Neural progenitor cell (in vitro differentiated cells): ENCODE results near the gene RAPGEF2. TPM values are rescaled to one million over a fixed set of nuclear protein-coding genes. Genes with fewer than 3 reads are reported as not detected.
A peak's percentile ranks its signal among the peaks of the same experiment; 100 is the strongest.

Experiments used
- DNase-seq: peaks from one replicate; pipeline ENCODE4 v3.0.0-alpha.2; 2016; ENCODE audit warnings: low spot score
- H2AFZ ChIP-seq: fragments of 200-600 bp; sonication (generic); replicated peaks from 2 replicates; pipeline ENCODE4 v1.6.1; 2016; ENCODE audit warnings: antibody characterized with exemption
- H3F3A ChIP-seq: fragments of 200-600 bp; sonication (generic); 2 replicates; pipeline ENCODE4 v1.6.1; 2016; ENCODE audit warnings: antibody characterized with exemption, low read depth
- H3K27ac ChIP-seq: fragments of 200-600 bp; sonication (generic); 2 replicates; pipeline ENCODE4 v1.5.1; 2016; ENCODE audit warnings: mild to moderate bottlenecking
- H3K27me3 ChIP-seq: fragments of 200-600 bp; sonication (generic); 2 replicates; pipeline ENCODE4 v1.6.1; 2016; ENCODE audit warnings: mild to moderate bottlenecking, moderate library complexity
- H3K36me3 ChIP-seq: fragments of 200-600 bp; sonication (generic); 2 replicates; pipeline ENCODE4 v1.5.1; 2016
- H3K4me1 ChIP-seq: fragments of 200-600 bp; sonication (generic); 2 replicates; pipeline ENCODE4 v1.6.1; 2016; ENCODE audit warnings: mixed run types
- H3K4me2 ChIP-seq: fragments of 200-600 bp; sonication (generic); 2 replicates; pipeline ENCODE4 v1.6.1; 2016
- H3K4me3 ChIP-seq: fragments of 200-600 bp; sonication (generic); 2 replicates; pipeline ENCODE4 v1.5.1; 2016
- H3K79me2 ChIP-seq: fragments of 200-600 bp; sonication (generic); 2 replicates; pipeline ENCODE4 v1.6.1; 2016; ENCODE audit warnings: low read depth
- H3K9ac ChIP-seq: fragments of 200-600 bp; sonication (generic); 2 replicates; pipeline ENCODE4 v1.6.1; 2016
- H3K9me3 ChIP-seq: fragments of 200-600 bp; sonication (generic); 2 replicates; pipeline ENCODE4 v1.5.1; 2016; ENCODE audit warnings: low read depth
- H4K20me1 ChIP-seq: fragments of 200-600 bp; sonication (generic); 2 replicates; pipeline ENCODE4 v1.6.1; 2016; ENCODE audit warnings: low read depth
- H3K27ac Mint-ChIP-seq: 3 replicates; pipeline ENCODE4 v1.8.0; 2021; ENCODE audit warnings: mixed read lengths
- H3K27me3 Mint-ChIP-seq: 2 replicates; pipeline ENCODE4 v1.8.0; 2022; ENCODE audit warnings: low read depth, mild to moderate bottlenecking, inconsistent platforms, moderate library complexity, mixed read lengths; ENCODE audit not compliant: insufficient read depth
- H3K36me3 Mint-ChIP-seq: 3 replicates; pipeline ENCODE4 v1.8.0; 2021; ENCODE audit warnings: mixed read lengths
- H3K4me1 Mint-ChIP-seq: 3 replicates; pipeline ENCODE4 v1.8.0; 2021; ENCODE audit warnings: mixed read lengths
- H3K4me3 Mint-ChIP-seq: 3 replicates; pipeline ENCODE4 v1.8.0; 2021; ENCODE audit warnings: mild to moderate bottlenecking, moderate library complexity, mixed read lengths
- H3K9me3 Mint-ChIP-seq: 3 replicates; pipeline ENCODE4 v1.8.0; 2020; ENCODE audit warnings: mixed read lengths
- EZH2 ChIP-seq: fragments of 200-600 bp; sonication (generic); IDR thresholded peaks from 2 replicates; pipeline ENCODE4 v1.6.1; 2017; ENCODE audit warnings: antibody characterized with exemption, mild to moderate bottlenecking, moderate library complexity
- EZH2phosphoT487 ChIP-seq: fragments of 200-600 bp; sonication (generic); IDR thresholded peaks from 2 replicates; pipeline ENCODE4 v1.6.1; 2017; ENCODE audit warnings: antibody characterized with exemption
- total RNA-seq: library from RNA; depleted of rRNA; stranded (reverse); fragments of >200 nt; gene quantifications from 2 replicates; pipeline ENCODE4 v1.2.3, GENCODE V29; 2015; ENCODE audit warnings: low replicate concordance
- TF ChIP-seq, protein P1 (sequence below): fragments of 200-600 bp; sonication (generic); IDR thresholded peaks from 2 replicates; pipeline ENCODE4 v1.5.1; 2017; ENCODE audit warnings: antibody characterized with exemption, mild to moderate bottlenecking

Gene RAPGEF2
- total RNA-seq, 1 donor from 2014 or later = 70.4 TPM

GRCh38 chr4:159105761-159106243 is 2.9 kb downstream of the RAPGEF2 start:
- H2AFZ ChIP-seq = no peak overlapping the region
- TF ChIP-seq EZH2 (no peak), EZH2phosphoT487 (no peak)
- TF ChIP-seq, protein P1, sequence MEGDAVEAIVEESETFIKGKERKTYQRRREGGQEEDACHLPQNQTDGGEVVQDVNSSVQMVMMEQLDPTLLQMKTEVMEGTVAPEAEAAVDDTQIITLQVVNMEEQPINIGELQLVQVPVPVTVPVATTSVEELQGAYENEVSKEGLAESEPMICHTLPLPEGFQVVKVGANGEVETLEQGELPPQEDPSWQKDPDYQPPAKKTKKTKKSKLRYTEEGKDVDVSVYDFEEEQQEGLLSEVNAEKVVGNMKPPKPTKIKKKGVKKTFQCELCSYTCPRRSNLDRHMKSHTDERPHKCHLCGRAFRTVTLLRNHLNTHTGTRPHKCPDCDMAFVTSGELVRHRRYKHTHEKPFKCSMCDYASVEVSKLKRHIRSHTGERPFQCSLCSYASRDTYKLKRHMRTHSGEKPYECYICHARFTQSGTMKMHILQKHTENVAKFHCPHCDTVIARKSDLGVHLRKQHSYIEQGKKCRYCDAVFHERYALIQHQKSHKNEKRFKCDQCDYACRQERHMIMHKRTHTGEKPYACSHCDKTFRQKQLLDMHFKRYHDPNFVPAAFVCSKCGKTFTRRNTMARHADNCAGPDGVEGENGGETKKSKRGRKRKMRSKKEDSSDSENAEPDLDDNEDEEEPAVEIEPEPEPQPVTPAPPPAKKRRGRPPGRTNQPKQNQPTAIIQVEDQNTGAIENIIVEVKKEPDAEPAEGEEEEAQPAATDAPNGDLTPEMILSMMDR = no peak
- no peak overlapping the region for H3K9ac ChIP-seq
- peak overlapping the region; percentile 100 for H3K4me3 Mint-ChIP-seq
- no peaks in the 10 kb centered on the region for H3K36me3 ChIP-seq
- H3K36me3 Mint-ChIP-seq = peaks cover 9% of the 10 kb centered on the region
- H3K9me3 ChIP-seq = no peaks in the 10 kb centered on the region
- H3K27me3 ChIP-seq = peaks cover 17% of the 10 kb centered on the region
- H4K20me1 ChIP-seq = peaks cover 64% of the 10 kb centered on the region
- peaks cover 31% of the 10 kb centered on the region for H3K4me1 Mint-ChIP-seq
- H3K27ac Mint-ChIP-seq = no peak overlapping the region
- peaks cover 25% of the 10 kb centered on the region for H3K4me1 ChIP-seq
- H3K79me2 ChIP-seq = peaks cover 68% of the 10 kb centered on the region
- H3K27ac ChIP-seq = no peak overlapping the region
- H3K27me3 Mint-ChIP-seq = peaks cover 8% of the 10 kb centered on the region
- peaks cover 12% of the 10 kb centered on the region for H3F3A ChIP-seq
- H3K4me3 ChIP-seq = peak overlapping the region; percentile 99
- peak overlapping the region; percentile 80 for H3K4me2 ChIP-seq
- DNase-seq = peak; percentile 6
- H3K9me3 Mint-ChIP-seq = no peaks in the 10 kb centered on the region

DNA sequence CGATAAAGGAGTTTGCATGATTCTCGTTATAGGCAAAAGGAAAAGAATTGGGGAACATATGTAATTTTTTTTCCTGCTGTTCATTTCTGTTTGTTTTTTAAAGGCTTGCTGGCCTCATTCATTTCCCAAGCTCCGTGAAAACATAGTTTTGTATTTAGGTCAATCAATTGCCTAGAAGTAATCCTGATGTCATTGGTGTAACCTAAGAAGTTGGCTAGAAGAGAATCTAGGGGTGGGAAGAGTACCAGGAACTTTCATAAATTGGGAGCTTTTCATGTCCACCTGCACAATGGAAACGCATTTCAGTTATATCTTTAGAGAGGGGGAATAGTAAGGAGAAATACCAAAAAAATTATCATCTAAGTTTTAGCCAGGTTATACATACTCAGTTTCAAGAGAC is 3.8 kb downstream of the RAPGEF2 start:
- H3K4me1 Mint-ChIP-seq = peaks cover 31% of the 10 kb centered on the region
- peaks cover 12% of the 10 kb centered on the region for H3F3A ChIP-seq
- no peak overlapping the region for H2AFZ ChIP-seq
- no peak overlapping the region for H3K27ac ChIP-seq
- peaks cover 9% of the 10 kb centered on the region for H3K36me3 Mint-ChIP-seq
- H3K4me3 ChIP-seq = peak overlapping the region; percentile 99
- TF ChIP-seq EZH2phosphoT487 = no peak
- TF ChIP-seq, protein P1 = no peak
- no peak for TF ChIP-seq EZH2
- DNase-seq = no peak
- no peak overlapping the region for H3K4me3 Mint-ChIP-seq
- H3K9ac ChIP-seq = no peak overlapping the region
- H3K79me2 ChIP-seq = peaks cover 76% of the 10 kb centered on the region
- peaks cover 64% of the 10 kb centered on the region for H4K20me1 ChIP-seq
- H3K27me3 Mint-ChIP-seq = peaks cover 8% of the 10 kb centered on the region
- H3K9me3 Mint-ChIP-seq = no peaks in the 10 kb centered on the region
- no peaks in the 10 kb centered on the region for H3K36me3 ChIP-seq
- H3K9me3 ChIP-seq = no peaks in the 10 kb centered on the region
- peak overlapping the region; percentile 80 for H3K4me2 ChIP-seq
- peaks cover 25% of the 10 kb centered on the region for H3K4me1 ChIP-seq
- H3K27me3 ChIP-seq = peaks cover 8% of the 10 kb centered on the region
- H3K27ac Mint-ChIP-seq = no peak overlapping the region

DNA sequence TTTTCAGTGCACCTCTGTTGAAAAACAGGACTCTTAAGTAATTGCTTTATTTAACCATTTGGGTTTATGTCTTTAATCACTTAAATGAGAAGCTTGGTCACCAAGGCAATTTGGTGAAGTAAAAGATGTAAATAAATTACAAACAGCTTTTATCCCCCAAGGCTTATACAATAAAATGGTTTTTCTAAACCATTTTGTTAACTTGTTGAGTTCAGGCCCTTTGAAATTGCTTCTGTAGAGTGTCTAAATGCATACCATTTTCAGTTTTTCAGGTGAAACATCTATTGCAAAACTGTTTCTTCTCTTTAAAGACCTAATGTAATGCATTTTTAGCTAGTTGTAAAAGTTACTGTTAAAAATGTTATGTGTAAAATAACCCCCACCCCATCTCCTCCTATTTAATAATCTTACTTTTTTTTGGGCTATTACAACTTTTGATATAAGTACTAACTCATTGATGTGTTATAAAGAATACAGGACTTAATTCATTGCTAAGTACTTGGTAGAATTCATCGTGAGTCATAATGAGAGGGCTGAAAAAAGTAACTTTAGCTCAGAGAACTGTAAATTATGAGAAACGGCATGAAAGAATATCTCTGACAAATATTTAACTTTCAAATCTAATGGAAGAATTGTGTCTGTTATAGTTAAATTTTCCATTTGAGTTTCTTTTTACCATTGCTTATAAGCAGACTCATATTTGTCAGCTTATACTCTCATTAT is 4.5 kb downstream of the RAPGEF2 start:
- peaks cover 25% of the 10 kb centered on the region for H3K4me1 Mint-ChIP-seq
- peak overlapping the region; percentile 80 for H3K4me2 ChIP-seq
- H3K36me3 ChIP-seq = no peaks in the 10 kb centered on the region
- H3K79me2 ChIP-seq = peaks cover 84% of the 10 kb centered on the region
- no peak overlapping the region for H3K27ac ChIP-seq
- H2AFZ ChIP-seq = no peak overlapping the region
- no peak overlapping the region for H3K27ac Mint-ChIP-seq
- TF ChIP-seq EZH2 = no peak
- TF ChIP-seq, protein P1 = no peak
- TF ChIP-seq EZH2phosphoT487 = no peak
- peaks cover 6% of the 10 kb centered on the region for H3K27me3 Mint-ChIP-seq
- H3K9ac ChIP-seq = no peak overlapping the region
- H3K9me3 ChIP-seq = no peaks in the 10 kb centered on the region
- H4K20me1 ChIP-seq = peaks cover 64% of the 10 kb centered on the region
- H3K27me3 ChIP-seq = peaks cover under 1% of the 10 kb centered on the region
- no peak overlapping the region for H3K4me3 ChIP-seq
- no peak for DNase-seq
- H3K9me3 Mint-ChIP-seq = no peaks in the 10 kb centered on the region
- peaks cover 25% of the 10 kb centered on the region for H3K4me1 ChIP-seq
- peaks cover 12% of the 10 kb centered on the region for H3K36me3 Mint-ChIP-seq
- no peak overlapping the region for H3K4me3 Mint-ChIP-seq
- H3F3A ChIP-seq = peaks cover 7% of the 10 kb centered on the region
